HG02852 (cell line): ENCODE measurements around the gene PRR18.

Experiments
- ATAC-seq: cut with Tn5 transposase; IDR thresholded peaks from one replicate; pipeline ENCODE4 v1.9.1; 2021; ENCODE audit warnings: mild to moderate bottlenecking, moderate library complexity; ENCODE audit not compliant: unreplicated experiment

PRR18 gene

DNA sequence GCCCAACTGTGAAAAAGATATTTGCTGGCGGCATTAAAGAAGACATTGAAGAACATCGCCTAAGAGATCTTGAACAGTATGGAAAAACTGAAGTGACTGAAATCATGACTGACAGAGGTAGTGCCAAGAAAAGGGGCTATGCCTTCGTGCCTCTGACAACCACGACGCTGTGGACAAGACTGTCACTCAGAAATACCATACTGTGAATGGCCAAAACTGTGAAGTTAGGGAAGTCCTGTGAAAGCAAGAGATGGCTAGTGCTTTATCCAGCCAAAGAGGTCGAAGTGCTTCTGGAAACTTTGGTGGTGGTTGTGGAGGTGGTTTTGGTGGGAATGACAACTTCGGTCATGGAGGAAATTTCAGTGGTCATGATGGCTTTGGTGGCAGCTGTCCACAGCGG, 26.7 kb upstream of the PRR18 start:
- ATAC-seq = no peak

- ATAC-seq = peak; percentile 77
These were observed 25.2 kb upstream of the PRR18 start for GRCh38 chr6:166333172-166333995.

- no peak for ATAC-seq
These were observed 23.6 kb upstream of the PRR18 start for GRCh38 chr6:166331503-166332415.

DNA sequence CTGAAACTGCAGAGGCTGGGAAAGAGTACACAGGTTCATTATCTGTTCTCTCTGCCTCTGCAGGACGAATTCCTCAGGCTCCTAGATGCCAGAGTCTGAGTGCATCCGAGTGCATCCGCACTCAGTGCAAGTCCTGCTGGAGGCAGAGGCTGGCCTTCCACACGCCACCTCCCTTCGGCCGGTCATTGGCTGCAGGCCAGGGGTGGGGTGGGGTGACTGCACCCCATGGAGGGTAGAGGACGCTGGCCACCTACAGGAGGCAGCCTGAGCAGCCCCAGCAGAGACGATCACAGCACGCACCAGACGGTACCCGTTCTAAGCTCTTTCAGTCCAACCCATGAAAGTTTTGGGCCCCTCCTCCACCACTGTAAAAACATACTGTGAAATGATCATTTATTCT, 22.4 kb upstream of the PRR18 start:
- ATAC-seq = no peak

GRCh38 chr6:166325383-166326042, 17.3 kb upstream of the PRR18 start:
- ATAC-seq = peak; percentile 90

DNA sequence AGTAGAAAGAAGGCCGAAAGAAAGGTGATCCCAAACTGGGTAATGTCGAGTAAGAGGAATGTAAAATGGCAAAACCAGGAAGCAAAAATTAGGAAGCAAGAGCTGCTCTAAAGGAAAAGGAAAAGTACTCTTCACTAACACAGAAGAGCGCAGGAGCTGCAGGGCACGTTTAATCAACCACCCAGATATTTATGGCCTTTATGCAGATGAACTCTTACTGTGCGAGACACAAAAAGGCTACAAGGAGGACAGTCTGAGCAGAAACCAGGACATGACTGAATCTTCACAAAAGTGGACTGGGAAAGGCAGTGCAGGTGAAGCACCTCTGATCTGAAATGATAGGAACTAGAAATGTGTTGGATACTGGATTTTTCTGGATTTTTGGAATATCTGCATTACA, 15.2 kb upstream of the PRR18 start:
- ATAC-seq = no peak

DNA sequence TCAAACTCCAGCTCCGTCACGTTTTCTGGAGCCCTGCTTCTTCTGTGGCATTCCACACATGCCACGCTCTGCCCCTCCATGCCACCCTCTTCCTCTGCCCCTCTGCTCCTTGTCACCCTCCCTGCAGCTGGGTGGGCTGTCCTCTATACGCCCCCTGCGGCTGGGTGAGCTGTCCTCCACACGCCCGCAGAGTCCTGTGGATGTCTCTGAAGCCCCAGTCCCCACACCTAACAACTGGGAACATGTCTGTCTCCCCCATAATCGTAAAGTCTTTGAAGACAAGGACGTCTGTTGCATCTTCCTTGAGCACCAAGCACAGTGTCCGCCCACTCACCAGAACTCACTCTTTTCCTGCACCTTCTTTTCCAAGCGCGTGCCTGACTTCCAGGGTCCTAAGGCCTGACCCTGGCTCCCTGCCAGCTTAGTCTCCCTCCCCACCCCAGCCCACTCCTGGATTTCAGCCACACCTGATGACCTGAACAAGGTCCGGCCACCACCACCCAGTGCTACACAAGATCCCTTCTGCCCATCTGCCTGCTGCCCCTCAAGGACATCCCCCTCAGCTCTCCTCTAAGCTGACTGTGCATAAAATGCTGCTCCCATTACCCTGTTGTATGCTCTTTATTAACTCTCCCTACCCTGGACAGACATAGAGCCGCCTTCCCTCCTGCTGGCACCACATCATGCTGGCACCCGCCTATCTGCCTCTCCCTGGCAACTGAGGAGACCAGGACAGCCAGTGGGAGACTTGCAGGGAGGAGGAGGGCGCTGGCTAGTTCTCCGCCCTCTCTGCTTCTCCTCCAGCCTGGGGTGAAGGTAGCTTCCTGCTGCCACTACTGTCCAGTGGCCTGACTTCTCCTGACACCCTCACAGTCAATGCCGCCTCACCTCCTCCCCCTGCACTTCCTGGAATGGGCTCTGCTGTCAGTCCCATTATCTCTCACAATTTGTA, 10.7 kb upstream of the PRR18 start:
- ATAC-seq = no peak

- no peak for ATAC-seq
These were observed 10.0 kb upstream of the PRR18 start for GRCh38 chr6:166318227-166318626.

- ATAC-seq = no peak
These were observed 9.3 kb upstream of the PRR18 start for GRCh38 chr6:166317261-166318212.

GRCh38 chr6:166315436-166315835, 7.2 kb upstream of the PRR18 start:
- ATAC-seq = no peak

- ATAC-seq = no peak
These were observed 6.3 kb upstream of the PRR18 start for GRCh38 chr6:166314454-166314853.

DNA sequence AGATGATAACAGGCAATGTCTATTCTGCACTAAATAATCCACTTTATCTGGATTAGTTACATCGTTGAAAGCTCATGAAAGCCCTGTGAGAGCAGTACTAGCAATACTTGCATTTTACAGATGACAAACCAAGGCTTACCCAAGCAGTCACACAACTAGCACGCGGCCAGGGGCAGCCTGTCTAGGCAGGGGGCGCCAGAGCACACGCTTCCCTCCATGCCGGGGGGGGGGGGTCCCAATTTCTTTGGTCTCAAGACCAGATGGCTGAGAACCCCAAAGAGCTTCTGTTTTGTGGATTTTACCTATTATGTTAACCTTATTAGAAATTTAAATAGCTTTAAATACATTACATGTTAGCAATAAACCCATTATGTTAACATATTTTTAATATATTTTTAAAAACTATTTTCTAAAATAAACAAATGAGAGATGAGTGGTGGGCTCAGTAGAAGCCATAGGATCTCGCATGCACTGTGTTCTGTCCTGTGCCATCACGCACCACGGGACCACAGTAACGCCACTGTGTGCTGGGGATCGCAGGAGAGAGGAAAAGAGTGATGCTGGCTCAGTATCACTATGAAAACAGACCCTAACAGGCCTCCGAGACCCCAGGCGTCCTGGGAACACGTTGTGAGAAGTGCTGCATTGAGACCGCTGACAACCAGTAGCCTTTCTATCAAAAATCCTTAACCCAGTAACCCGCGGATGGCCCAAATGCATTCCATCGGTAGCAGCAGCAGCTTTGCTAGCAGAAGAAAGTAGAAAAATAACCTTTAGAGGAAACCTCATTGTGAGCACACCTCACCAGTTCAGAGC, 5.3 kb upstream of the PRR18 start:
- no peak for ATAC-seq

GRCh38 chr6:166312832-166313231, 4.6 kb upstream of the PRR18 start:
- no peak for ATAC-seq

- no peak for ATAC-seq
These were observed 2.4 kb upstream of the PRR18 start for GRCh38 chr6:166310634-166311033.

DNA sequence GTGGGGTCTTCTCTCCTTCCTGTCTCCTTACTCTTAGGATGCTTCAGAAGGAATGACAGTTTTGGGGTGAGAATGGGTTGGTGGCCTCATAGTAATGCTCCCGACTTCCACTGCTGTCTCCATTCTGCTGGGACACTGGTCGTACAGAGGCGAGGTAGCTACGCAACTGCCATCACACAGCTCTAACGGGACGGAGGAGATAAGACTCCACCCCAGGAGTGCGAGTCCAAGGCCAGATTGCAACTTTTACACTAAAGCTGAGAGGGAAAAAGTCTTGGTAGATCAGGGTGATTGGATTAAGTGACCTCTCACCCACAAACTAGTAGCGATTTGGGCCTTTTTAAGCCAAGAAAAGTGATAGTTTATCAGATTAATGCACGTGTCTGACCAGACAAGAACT, 1.8 kb upstream of the PRR18 start:
- no peak for ATAC-seq

GRCh38 chr6:166308769-166309589, 787 bp upstream of the PRR18 start:
- no peak for ATAC-seq
